Activated CD8-positive, alpha-beta T cell treated with anti-CD3 and anti-CD28 coated beads for 36 hours (primary cell): ENCODE results near the gene NOMO2. TPM values are rescaled to one million over a fixed set of nuclear protein-coding genes. Genes with fewer than 3 reads are reported as not detected.
"Not testable (repeated sequence)": the region's sequence is repeated elsewhere in the genome, so short reads cannot be mapped to it uniquely, and the experiment has no call there.

Experiments
- ATAC-seq: fragments of 200-7000 bp; cut with Tn5 transposase; one replicate; pipeline ENCODE4 v1.10.0; 2021; ENCODE audit warnings: mild to moderate bottlenecking, moderate library complexity
- CTCF ChIA-PET: fragments of 350-600 bp; sonication (Branson Sonifier 250); formaldehyde crosslinking; loops from one replicate; lab custom pipeline; 2021; ENCODE audit warnings: antibody characterized with exemption; lab: Charles Lee
- POLR2A ChIA-PET: fragments of 350-600 bp; sonication (Branson Sonifier 250); formaldehyde crosslinking; loops from one replicate; lab custom pipeline; 2021; ENCODE audit warnings: antibody characterized with exemption; lab: Charles Lee
- DNase-seq: peaks from one replicate; pipeline ENCODE4 v3.0.0-alpha.2; 2020
- H3K27ac Mint-ChIP-seq: one replicate; pipeline ENCODE4 v1.8.0; 2021; ENCODE audit warnings: mild to moderate bottlenecking, mixed read lengths
- H3K27me3 Mint-ChIP-seq: one replicate; pipeline ENCODE4 v1.8.0; 2021; ENCODE audit warnings: mixed read lengths
- H3K36me3 Mint-ChIP-seq: one replicate; pipeline ENCODE4 v1.8.0; 2021; ENCODE audit warnings: low read depth, mixed read lengths
- H3K4me1 Mint-ChIP-seq: one replicate; pipeline ENCODE4 v1.8.0; 2021; ENCODE audit warnings: low read depth, mixed read lengths
- H3K4me3 Mint-ChIP-seq: one replicate; pipeline ENCODE4 v1.8.0; 2021; ENCODE audit warnings: mild to moderate bottlenecking, moderate library complexity, mixed read lengths
- H3K9me3 Mint-ChIP-seq: one replicate; pipeline ENCODE4 v1.8.0; 2021; ENCODE audit warnings: mixed read lengths
- intact Hi-C: fragments of 100-400 bp; cut with micrococcal nuclease; formaldehyde crosslinking; loops from one replicate; pipeline ENCODE4 v1.10.0; 2022
- microRNA-seq: library from miRNA; unstranded; fragments of <30 nt; microRNA quantifications from one replicate; pipeline ENCODE4 v1.2.0, GENCODE V29; 2022; ENCODE audit warnings: borderline microRNAs expressed, borderline replicate concordance
- total RNA-seq, 2 experiments: library from RNA; stranded (reverse); gene quantifications; one replicate each; pipeline ENCODE4 v1.2.3, GENCODE V29; 2021

The NOMO2 gene
- total RNA-seq, 2 experiments from 2014 or later, result 72.0 to 73.7 TPM

GRCh38 chr16:18385285-18385684 lies 176.6 kb downstream of the NOMO2 start:
- intact Hi-C loops, DNase-seq, POLR2A ChIA-PET, H3K36me3 Mint-ChIP-seq, H3K9me3 Mint-ChIP-seq, H3K27me3 Mint-ChIP-seq, ATAC-seq, CTCF ChIA-PET, H3K4me1 Mint-ChIP-seq, H3K4me3 Mint-ChIP-seq, H3K27ac Mint-ChIP-seq: not testable (repeated sequence)

DNA sequence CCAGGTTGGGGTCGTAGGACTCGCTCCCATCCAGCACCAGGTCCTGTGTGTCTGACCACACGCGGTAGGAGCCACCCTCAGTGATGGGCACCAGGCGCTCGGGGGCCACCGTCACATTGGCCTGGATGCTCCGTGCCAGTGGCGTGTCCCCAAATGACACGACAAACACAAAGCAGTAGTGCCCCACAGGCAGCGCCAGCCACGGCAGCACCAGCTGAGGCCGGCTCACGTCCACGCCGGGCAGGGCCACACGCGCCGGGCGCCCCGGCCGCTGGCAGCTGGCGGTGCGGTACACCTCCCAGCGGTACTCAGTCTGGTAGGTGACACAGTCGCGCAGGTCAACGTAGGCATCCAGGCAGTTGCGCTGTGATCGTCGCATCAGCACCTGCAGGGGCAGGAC lies 177.0 kb downstream of the NOMO2 start:
- ATAC-seq, CTCF ChIA-PET, intact Hi-C loops, H3K4me1 Mint-ChIP-seq, H3K9me3 Mint-ChIP-seq, POLR2A ChIA-PET, H3K27ac Mint-ChIP-seq, H3K27me3 Mint-ChIP-seq, DNase-seq, H3K36me3 Mint-ChIP-seq, H3K4me3 Mint-ChIP-seq: not testable (repeated sequence)

DNA sequence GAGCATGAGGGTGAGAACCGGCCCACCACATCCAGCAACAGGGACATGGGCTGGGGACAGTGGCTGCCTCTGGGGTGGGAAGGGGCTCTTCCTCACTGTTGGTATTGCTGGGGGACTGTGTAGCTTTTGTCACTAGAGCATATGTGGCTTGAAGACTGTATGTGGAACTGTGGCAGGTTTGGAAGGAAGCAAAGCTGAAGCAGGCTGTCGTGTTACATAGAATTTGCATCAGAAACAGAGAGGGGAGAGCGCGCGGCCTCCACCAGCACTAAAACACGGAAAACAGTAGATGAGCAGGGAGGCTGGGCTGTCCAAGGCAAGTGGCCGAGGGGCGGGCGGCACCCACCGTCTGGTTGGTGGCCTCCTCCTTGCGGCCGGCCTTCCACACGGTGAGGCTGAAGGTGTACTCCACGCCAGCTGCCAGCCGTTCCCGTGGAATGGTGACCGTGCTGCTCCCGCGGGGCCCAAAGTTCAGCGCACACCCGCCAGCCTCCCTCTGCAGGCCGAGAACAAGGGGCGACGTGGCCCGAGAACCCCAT lies 177.7 kb downstream of the NOMO2 start:
- CTCF ChIA-PET, H3K4me3 Mint-ChIP-seq, intact Hi-C loops, H3K4me1 Mint-ChIP-seq, ATAC-seq, POLR2A ChIA-PET, H3K27me3 Mint-ChIP-seq, H3K36me3 Mint-ChIP-seq, DNase-seq, H3K9me3 Mint-ChIP-seq, H3K27ac Mint-ChIP-seq: not testable (repeated sequence)

- DNase-seq, ATAC-seq, intact Hi-C loops, CTCF ChIA-PET, H3K27ac Mint-ChIP-seq, H3K27me3 Mint-ChIP-seq, POLR2A ChIA-PET, H3K36me3 Mint-ChIP-seq, H3K4me1 Mint-ChIP-seq, H3K9me3 Mint-ChIP-seq, H3K4me3 Mint-ChIP-seq: not testable (repeated sequence)
Measured at GRCh38 chr16:18382696-18383095, 179.2 kb downstream of the NOMO2 start.

Small RNA genes within 50 kb of the gene (microRNA-seq; reads per million reads assigned to microRNA genes)
- gene MIR3179-3 (not detected), gene MIR3179-4 (not detected), gene MIR3180-3 (not detected), gene MIR3670-3 (not detected), gene MIR3670-4 (not detected), gene MIR6770-3 (not detected)

Other genes starting within 250 kb of the NOMO2 start
- gene NPIPA8, start 225.4 kb downstream of the NOMO2 start, total RNA-seq, result under 1 TPM in 1 of 2 experiments, not detected in 1; 0.54 TPM
- 1,000 to 10,000 TPM; 2,201 to 2,213 TPM for gene RPS15A, start 228.2 kb upstream of the NOMO2 start, total RNA-seq
- 10 to 100 TPM; 97.0 to 97.3 TPM for gene ARL6IP1, start 239.5 kb upstream of the NOMO2 start, total RNA-seq